Myocyte (in vitro differentiated cells): Measurements from ENCODE around the gene IL3. TPM values are rescaled to one million over a fixed set of nuclear protein-coding genes. Genes with fewer than 3 reads are reported as not detected.

Experiments
- DNase-seq: peaks from one replicate; pipeline ENCODE4 v3.0.0-alpha.2; 2012; ENCODE audit warnings: low read depth
- total RNA-seq: library from RNA; depleted of rRNA; stranded (reverse); fragments of >200 nt; gene quantifications from 2 replicates; pipeline ENCODE4 v1.2.3, GENCODE V29; 2014

The IL3 gene
- total RNA-seq, 1 donor from 2014 or later, result not detected

- no peak for DNase-seq
These were observed 50.5 kb downstream of the IL3 start for GRCh38 chr5:132110930-132111329.

DNA sequence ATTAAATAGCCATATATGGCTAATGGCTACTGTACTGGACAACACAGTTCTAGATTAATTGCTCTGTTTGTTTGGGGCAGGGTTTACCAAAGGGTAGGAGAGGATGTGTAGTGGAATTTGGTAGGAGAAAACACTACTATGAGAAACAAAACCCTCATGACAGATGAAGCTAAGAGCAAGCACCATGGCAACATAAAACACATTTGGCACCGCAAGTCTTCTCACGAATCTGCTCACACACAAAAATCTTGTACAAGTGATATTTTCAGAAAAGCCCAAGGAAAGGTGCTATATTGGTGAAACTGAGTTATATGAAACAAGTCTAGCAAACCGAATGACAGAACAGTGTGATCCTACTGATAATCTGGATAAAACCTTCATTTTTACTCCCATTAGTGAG lies 51.7 kb downstream of the IL3 start:
- DNase-seq, result no peak

Other genes starting within 250 kb of the IL3 start
- not detected in 2 replicates for gene MEIKIN, start 115.0 kb upstream of the IL3 start, total RNA-seq
- gene ACSL6, start 49.0 kb upstream of the IL3 start, total RNA-seq, result 0.31 and 1.3 TPM in 2 replicates
- not detected in 2 replicates for gene CSF2, start 13.1 kb downstream of the IL3 start, total RNA-seq
- gene P4HA2, start 167.2 kb downstream of the IL3 start, total RNA-seq, result 304 and 381 TPM in 2 replicates
- 220 and 230 TPM in 2 replicates for gene PDLIM4, start 197.0 kb downstream of the IL3 start, total RNA-seq
- gene SLC22A4, start 233.7 kb downstream of the IL3 start, total RNA-seq, result 2.3 and 2.5 TPM in 2 replicates